A549 (cell line): Measurements from ENCODE around the gene RGS13. TPM values are rescaled to one million over a fixed set of nuclear protein-coding genes. Genes with fewer than 3 reads are reported as not detected.

Experiments
- ATAC-seq, 2 experiments: fragments of 200-7000 bp in 1 of 2; fragments of >200 bp in 1 of 2; cut with Nextera tagmentation in 1 of 2; cut with Tn5 transposase in 1 of 2; 3 replicates each; pipeline versions ENCODE4 v1.8.0 to v1.9.1; 2018 to 2020; ENCODE audit warnings: mild to moderate bottlenecking in 1 of 2, moderate library complexity in 1 of 2
- CTCF ChIA-PET: fragments of 300-600 bp; sonication (Branson Sonifier 250); formaldehyde crosslinking; extraction: SDS; loops from one replicate; lab custom pipeline; 2021; ENCODE audit warnings: antibody characterized with exemption, inconsistent platforms; lab: Yijun Ruan, JAX
- POLR2A ChIA-PET: fragments of 350-600 bp; formaldehyde crosslinking; extraction: SDS; loops from one replicate; lab custom pipeline; 2021; ENCODE audit warnings: antibody characterized with exemption, inconsistent platforms; lab: Yijun Ruan, JAX
- DNase-seq, 2 experiments: peaks; one replicate each; pipeline versions ENCODE4 v3.0.0 to v3.0.0-alpha.2; 2011 to 2016; ENCODE audit warnings: low read depth in 1 of 2, low spot score in 1 of 2
- FAIRE-seq: peaks from 2 replicates; lab custom pipeline; 2011; peaks lifted over from hg19 to GRCh38; lab: Jason Lieb, UNC
- H3K27ac ChIP-seq, 2 experiments: fragments of >200 bp; sonication (Bioruptor Twin); formaldehyde crosslinking; 3 replicates each; pipeline ENCODE4 v1.5.1; 2016 to 2017
- H3K4me1 ChIP-seq: fragments of >200 bp; sonication (Bioruptor Twin); formaldehyde crosslinking; 3 replicates; pipeline ENCODE4 v1.6.1; 2016
- H3K4me2 ChIP-seq: fragments of >200 bp; sonication (Bioruptor Twin); formaldehyde crosslinking; 3 replicates; pipeline ENCODE4 v1.6.1; 2016
- H3K4me3 ChIP-seq: fragments of >200 bp; sonication (Bioruptor Twin); formaldehyde crosslinking; 3 replicates; pipeline ENCODE4 v1.5.1; 2016
- H3K9me3 ChIP-seq: fragments of >200 bp; sonication (Bioruptor Twin); formaldehyde crosslinking; 3 replicates; pipeline ENCODE4 v1.6.1; 2016
- CHD2 ChIP-seq: fragments of 150-350 bp; IDR thresholded peaks from 2 replicates; pipeline ENCODE4 v1.6.1; 2014; ENCODE audit warnings: low read length; ENCODE audit not compliant: partially characterized antibody
- CHD4 ChIP-seq: fragments of 200-600 bp; sonication (generic); IDR thresholded peaks from 2 replicates; pipeline ENCODE4 v1.6.1; 2016; ENCODE audit warnings: antibody characterized with exemption, mild to moderate bottlenecking, borderline replicate concordance
- GATA3 ChIP-seq: IDR thresholded peaks from 2 replicates; pipeline ENCODE4 v1.6.1; 2012; ENCODE audit warnings: borderline replicate concordance
- HDAC2 ChIP-seq: fragments of 200-600 bp; sonication (generic); IDR thresholded peaks from 2 replicates; pipeline ENCODE4 v1.6.1; 2016
- HOXA7 ChIP-seq: fragments of 250-450 bp; sonication (Bioruptor Pico); IDR thresholded peaks from 2 replicates; pipeline ENCODE4 v1.5.0; 2020; ENCODE audit warnings: mild to moderate bottlenecking, moderate library complexity
- HOXB13 ChIP-seq: fragments of 250-450 bp; sonication (Bioruptor Pico); IDR thresholded peaks from 2 replicates; pipeline ENCODE4 v1.5.0; 2020; ENCODE audit warnings: low read depth, mild to moderate bottlenecking, moderate library complexity
- MAZ ChIP-seq: fragments of 150-350 bp; IDR thresholded peaks from 2 replicates; pipeline ENCODE4 v1.6.1; 2014; ENCODE audit warnings: antibody characterized with exemption, low read depth, low read length, borderline replicate concordance
- NPAS2 ChIP-seq: fragments of 250-450 bp; sonication (Bioruptor Pico); IDR thresholded peaks from 2 replicates; pipeline ENCODE4 v1.8.0; 2022; ENCODE audit warnings: mild to moderate bottlenecking, moderate library complexity, borderline replicate concordance
- POLR2AphosphoS2 ChIP-seq: conservative IDR thresholded peaks from 2 replicates; pipeline ENCODE4 v1.6.1; 2012; ENCODE audit warnings: low read length, improper control_type of control experiment, inconsistent platforms
- RAD21 ChIP-seq, 2 experiments: fragments of >200 bp in 1 of 2; sonication (Bioruptor Twin) in 1 of 2; formaldehyde crosslinking in 1 of 2; IDR thresholded peaks in 1 of 2; conservative IDR thresholded peaks in 1 of 2; 2 replicates in 1 of 2; 3 replicates in 1 of 2; pipeline ENCODE4 v1.6.1; 2012 to 2018; ENCODE audit warnings: inconsistent platforms in 1 of 2
- RARB ChIP-seq: fragments of 250-450 bp; sonication (Bioruptor Pico); IDR thresholded peaks from 2 replicates; pipeline ENCODE4 v1.8.0; 2021; ENCODE audit warnings: mild to moderate bottlenecking, moderate library complexity
- RFX5 ChIP-seq: fragments of 450-650 bp; IDR thresholded peaks from 2 replicates; pipeline ENCODE4 v1.7.1; 2014; ENCODE audit warnings: antibody characterized with exemption, mild to moderate bottlenecking, moderate library complexity
- SMC3 ChIP-seq: fragments of >200 bp; sonication (Bioruptor Twin); formaldehyde crosslinking; IDR thresholded peaks from 3 replicates; pipeline ENCODE4 v1.6.1; 2018; ENCODE audit warnings: inconsistent platforms
- TP53 ChIP-seq: fragments of 250-450 bp; sonication (Bioruptor Pico); IDR thresholded peaks from 2 replicates; pipeline ENCODE4 v1.5.0; 2021; ENCODE audit warnings: mild to moderate bottlenecking, moderate library complexity
- ZSCAN20 ChIP-seq: fragments of 250-450 bp; sonication (Bioruptor Pico); IDR thresholded peaks from 2 replicates; pipeline ENCODE4 v1.8.0; 2022; ENCODE audit warnings: mild to moderate bottlenecking, moderate library complexity
- WGBS: methylation state at CpG from one replicate; pipeline ENCODE4 v1.1.6; 2017; ENCODE audit errors: missing lambda C conversion rate; 5-methylcytosine and 5-hydroxymethylcytosine counted together
- polyA plus RNA-seq, 4 experiments: library from polyadenylated mRNA; depleted of rRNA in 3 of 4; stranded (reverse); fragments of >200 nt; fragmentation: RNase III in 1 of 4; extraction: RNeasy Plus Mini Kit Qiagen cat#74134 plus additional on column Dnase treatment in 1 of 4; gene quantifications; 2 replicates in 3 of 4; 3 replicates in 1 of 4; pipeline ENCODE4 v1.2.3, GENCODE V29; 2011 to 2017
- TF ChIP-seq, protein P1 (sequence below): fragments of >200 bp; sonication (Bioruptor Twin); formaldehyde crosslinking; IDR thresholded peaks from 3 replicates; pipeline ENCODE4 v1.6.1; 2016
- TF ChIP-seq, protein P2 (sequence below): fragments of 250-450 bp; sonication (Bioruptor Pico); IDR thresholded peaks from 2 replicates; pipeline ENCODE4 v1.5.0; 2021; ENCODE audit warnings: mild to moderate bottlenecking, moderate library complexity, borderline replicate concordance
- TF ChIP-seq, protein P3 (sequence below): fragments of 450-650 bp; IDR thresholded peaks from 2 replicates; pipeline ENCODE4 v1.6.1; 2014; ENCODE audit warnings: antibody characterized with exemption
- TF ChIP-seq, protein P4 (sequence below): fragments of 200-600 bp; sonication (generic); IDR thresholded peaks from 2 replicates; pipeline ENCODE4 v1.6.1; 2016; ENCODE audit warnings: antibody characterized with exemption, mild to moderate bottlenecking, moderate library complexity
- TF ChIP-seq, protein P5 (sequence below): IDR thresholded peaks from 2 replicates; pipeline ENCODE4 v1.6.1; 2012

The RGS13 gene
- polyA plus RNA-seq, 2 of the 4 experiments (the other 2 are of a cell fraction): not detected

DNA sequence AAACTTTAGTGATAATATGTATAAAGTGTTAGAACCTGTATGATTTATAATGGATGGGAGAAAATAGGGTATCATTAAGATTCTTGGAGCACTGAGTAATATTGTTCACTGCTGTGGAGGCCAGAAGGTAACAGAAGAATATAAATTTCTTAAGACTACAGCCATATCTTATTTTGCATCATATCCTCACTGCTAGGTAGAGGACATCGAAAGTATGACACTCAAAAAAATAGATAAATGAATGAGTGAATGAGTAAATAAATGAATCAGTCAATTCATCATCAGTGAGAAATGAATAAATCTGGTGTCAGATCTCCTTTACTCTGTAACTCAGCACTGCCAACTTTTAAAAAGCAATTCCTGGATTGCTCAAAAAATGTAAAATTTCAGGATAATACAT lies 33.2 kb downstream of the RGS13 start:
- no peak overlapping the region for H3K27ac ChIP-seq
- ATAC-seq (peak in 1 of 2 experiments; percentile 19; a peak in 2 of 6 replicates), DNase-seq (no peak), FAIRE-seq (no peak)
- H3K4me3 ChIP-seq: no peak overlapping the region
- peaks cover 14% of the 10 kb centered on the region; the same call in 1 of the 3 replicates for H3K4me1 ChIP-seq
- POLR2A ChIA-PET: no interaction called here
- H3K9me3 ChIP-seq: 0 out of 3 replicates have a peak, but pooled peaks cover 2% of the 10 kb centered on the region
- H3K4me2 ChIP-seq: peak overlapping the region; percentile 45; the same call in 1 of the 3 replicates
- CTCF ChIA-PET: no interaction called here
- 3% methylated on average over 1 of the region's 1 CpG for WGBS
- TF ChIP-seq, protein P1, sequence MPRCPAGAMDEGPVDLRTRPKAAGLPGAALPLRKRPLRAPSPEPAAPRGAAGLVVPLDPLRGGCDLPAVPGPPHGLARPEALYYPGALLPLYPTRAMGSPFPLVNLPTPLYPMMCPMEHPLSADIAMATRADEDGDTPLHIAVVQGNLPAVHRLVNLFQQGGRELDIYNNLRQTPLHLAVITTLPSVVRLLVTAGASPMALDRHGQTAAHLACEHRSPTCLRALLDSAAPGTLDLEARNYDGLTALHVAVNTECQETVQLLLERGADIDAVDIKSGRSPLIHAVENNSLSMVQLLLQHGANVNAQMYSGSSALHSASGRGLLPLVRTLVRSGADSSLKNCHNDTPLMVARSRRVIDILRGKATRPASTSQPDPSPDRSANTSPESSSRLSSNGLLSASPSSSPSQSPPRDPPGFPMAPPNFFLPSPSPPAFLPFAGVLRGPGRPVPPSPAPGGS: no peak
- TF ChIP-seq CHD2: no peak
- no peak for TF ChIP-seq ZSCAN20 (CRISPR knock-in tag)
- TF ChIP-seq CHD4: no peak
- TF ChIP-seq RAD21 (conservative IDR thresholded peaks at IDR 0.05 in 1 of 2, IDR thresholded peaks at IDR 0.05 in 1 of 2): no peak
- TF ChIP-seq, all 56 proteins: peak for 0

DNA sequence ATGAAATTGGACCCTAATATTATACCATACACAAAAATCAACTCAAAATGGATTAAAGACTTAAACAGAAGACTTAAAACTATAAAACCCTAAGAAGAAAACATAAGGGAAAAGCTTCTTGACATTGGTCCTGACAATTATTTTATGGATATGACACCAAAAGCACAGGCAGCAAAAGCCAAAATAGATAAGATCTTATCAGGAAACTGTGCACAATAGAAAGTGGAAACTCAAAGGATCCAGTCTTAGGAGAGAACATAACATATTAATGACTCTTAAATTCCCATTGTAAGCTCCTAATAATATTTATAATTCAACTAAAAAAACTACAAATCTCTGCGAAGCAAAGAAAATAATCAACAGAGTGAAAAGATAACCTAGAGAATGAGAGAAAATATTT lies 39.8 kb downstream of the RGS13 start:
- no peak overlapping the region for H3K27ac ChIP-seq
- TF ChIP-seq RARB (CRISPR knock-in tag) (no peak), GATA3 (no peak), HOXB13 (CRISPR knock-in tag) (no peak), SMC3 (no peak), TP53 (CRISPR knock-in tag) (no peak), POLR2AphosphoS2 (no peak), HOXA7 (CRISPR knock-in tag) (no peak), HDAC2 (no peak)
- TF ChIP-seq, protein P2, sequence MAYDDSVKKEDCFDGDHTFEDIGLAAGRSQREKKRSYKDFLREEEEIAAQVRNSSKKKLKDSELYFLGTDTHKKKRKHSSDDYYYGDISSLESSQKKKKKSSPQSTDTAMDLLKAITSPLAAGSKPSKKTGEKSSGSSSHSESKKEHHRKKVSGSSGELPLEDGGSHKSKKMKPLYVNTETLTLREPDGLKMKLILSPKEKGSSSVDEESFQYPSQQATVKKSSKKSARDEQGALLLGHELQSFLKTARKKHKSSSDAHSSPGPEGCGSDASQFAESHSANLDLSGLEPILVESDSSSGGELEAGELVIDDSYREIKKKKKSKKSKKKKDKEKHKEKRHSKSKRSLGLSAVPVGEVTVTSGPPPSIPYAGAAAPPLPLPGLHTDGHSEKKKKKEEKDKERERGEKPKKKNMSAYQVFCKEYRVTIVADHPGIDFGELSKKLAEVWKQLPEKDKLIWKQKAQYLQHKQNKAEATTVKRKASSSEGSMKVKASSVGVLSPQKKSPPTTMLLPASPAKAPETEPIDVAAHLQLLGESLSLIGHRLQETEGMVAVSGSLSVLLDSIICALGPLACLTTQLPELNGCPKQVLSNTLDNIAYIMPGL (CRISPR knock-in tag): no peak
- TF ChIP-seq, protein P3, sequence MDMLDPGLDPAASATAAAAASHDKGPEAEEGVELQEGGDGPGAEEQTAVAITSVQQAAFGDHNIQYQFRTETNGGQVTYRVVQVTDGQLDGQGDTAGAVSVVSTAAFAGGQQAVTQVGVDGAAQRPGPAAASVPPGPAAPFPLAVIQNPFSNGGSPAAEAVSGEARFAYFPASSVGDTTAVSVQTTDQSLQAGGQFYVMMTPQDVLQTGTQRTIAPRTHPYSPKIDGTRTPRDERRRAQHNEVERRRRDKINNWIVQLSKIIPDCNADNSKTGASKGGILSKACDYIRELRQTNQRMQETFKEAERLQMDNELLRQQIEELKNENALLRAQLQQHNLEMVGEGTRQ: no peak
- TF ChIP-seq, all 56 proteins: peak for 0
- WGBS: 80% methylated on average over 1 of the region's 1 CpG
- no peak overlapping the region for H3K4me3 ChIP-seq
- FAIRE-seq: no peak
- ChIA-PET CTCF (no interaction called here), POLR2A (no interaction called here)
- H3K4me2 ChIP-seq: no peak overlapping the region
- H3K9me3 ChIP-seq: no peaks in the 10 kb centered on the region
- no peak for DNase-seq
- H3K4me1 ChIP-seq: no peaks in the 10 kb centered on the region
- no peak for ATAC-seq

DNA sequence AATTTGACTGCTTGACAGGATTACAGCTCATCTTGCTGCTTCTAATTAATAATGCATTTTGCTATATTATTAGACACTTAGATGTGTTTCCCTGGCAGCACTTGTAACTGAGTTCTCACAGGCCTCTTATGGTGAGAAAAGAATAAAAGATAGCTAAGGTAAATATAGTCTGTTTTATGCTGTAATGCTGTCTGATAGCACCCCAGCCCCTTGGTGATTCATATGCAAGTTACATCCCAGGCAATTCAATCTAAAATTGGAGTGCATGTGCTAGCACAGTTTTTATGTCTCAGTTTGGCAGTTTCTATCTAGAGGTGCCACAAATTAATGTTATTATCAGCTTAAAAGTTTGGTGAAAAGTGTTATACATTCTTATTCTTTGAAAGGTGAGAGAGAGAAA lies 42.2 kb downstream of the RGS13 start:
- POLR2A ChIA-PET: no interaction called here
- TF ChIP-seq, protein P4, sequence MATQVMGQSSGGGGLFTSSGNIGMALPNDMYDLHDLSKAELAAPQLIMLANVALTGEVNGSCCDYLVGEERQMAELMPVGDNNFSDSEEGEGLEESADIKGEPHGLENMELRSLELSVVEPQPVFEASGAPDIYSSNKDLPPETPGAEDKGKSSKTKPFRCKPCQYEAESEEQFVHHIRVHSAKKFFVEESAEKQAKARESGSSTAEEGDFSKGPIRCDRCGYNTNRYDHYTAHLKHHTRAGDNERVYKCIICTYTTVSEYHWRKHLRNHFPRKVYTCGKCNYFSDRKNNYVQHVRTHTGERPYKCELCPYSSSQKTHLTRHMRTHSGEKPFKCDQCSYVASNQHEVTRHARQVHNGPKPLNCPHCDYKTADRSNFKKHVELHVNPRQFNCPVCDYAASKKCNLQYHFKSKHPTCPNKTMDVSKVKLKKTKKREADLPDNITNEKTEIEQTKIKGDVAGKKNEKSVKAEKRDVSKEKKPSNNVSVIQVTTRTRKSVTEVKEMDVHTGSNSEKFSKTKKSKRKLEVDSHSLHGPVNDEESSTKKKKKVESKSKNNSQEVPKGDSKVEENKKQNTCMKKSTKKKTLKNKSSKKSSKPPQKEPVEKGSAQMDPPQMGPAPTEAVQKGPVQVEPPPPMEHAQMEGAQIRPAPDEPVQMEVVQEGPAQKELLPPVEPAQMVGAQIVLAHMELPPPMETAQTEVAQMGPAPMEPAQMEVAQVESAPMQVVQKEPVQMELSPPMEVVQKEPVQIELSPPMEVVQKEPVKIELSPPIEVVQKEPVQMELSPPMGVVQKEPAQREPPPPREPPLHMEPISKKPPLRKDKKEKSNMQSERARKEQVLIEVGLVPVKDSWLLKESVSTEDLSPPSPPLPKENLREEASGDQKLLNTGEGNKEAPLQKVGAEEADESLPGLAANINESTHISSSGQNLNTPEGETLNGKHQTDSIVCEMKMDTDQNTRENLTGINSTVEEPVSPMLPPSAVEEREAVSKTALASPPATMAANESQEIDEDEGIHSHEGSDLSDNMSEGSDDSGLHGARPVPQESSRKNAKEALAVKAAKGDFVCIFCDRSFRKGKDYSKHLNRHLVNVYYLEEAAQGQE: no peak
- TF ChIP-seq, protein P5, sequence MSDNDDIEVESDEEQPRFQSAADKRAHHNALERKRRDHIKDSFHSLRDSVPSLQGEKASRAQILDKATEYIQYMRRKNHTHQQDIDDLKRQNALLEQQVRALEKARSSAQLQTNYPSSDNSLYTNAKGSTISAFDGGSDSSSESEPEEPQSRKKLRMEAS: no peak
- no peak for TF ChIP-seq MAZ
- TF ChIP-seq NPAS2: no peak
- no peak for TF ChIP-seq POLR2AphosphoS2
- no peak for TF ChIP-seq RFX5
- TF ChIP-seq, protein P2 (CRISPR knock-in tag): no peak
- TF ChIP-seq, protein P1: no peak
- TF ChIP-seq SMC3: no peak
- TF ChIP-seq HOXB13 (CRISPR knock-in tag): no peak

More for the DNA sequence above, 42.2 kb downstream of the RGS13 start:
- Histone ChIP-seq H3K9me3 (no peaks in the 10 kb centered on the region), H3K4me1 (no peaks in the 10 kb centered on the region), H3K27ac (no peak overlapping the region), H3K4me2 (no peak overlapping the region), H3K4me3 (no peak overlapping the region)
- FAIRE-seq (no peak), DNase-seq (no peak), ATAC-seq (no peak)
- CTCF ChIA-PET: interaction anchor here (0.7 kb wide), 1 partner anchor 24 kb away, joined by 3 read pairs; no protein-coding TSS in a partner anchor
